ENCODE measurements around the gene PCGF2. TPM values are rescaled to one million over a fixed set of nuclear protein-coding genes. Genes with fewer than 3 reads are reported as not detected.

Gene PCGF2
- total and polyA plus RNA-seq, 9 of the 15 experiments (the other 6 are each of a cell fraction or from before 2014, with no cell fraction given), result 1.3 to 33.4 (median 7.0) TPM

GRCh38 chr17:38729368-38729885 lies 18.7 kb downstream of the PCGF2 start (continued):
- TF ChIP-seq, protein P1, sequence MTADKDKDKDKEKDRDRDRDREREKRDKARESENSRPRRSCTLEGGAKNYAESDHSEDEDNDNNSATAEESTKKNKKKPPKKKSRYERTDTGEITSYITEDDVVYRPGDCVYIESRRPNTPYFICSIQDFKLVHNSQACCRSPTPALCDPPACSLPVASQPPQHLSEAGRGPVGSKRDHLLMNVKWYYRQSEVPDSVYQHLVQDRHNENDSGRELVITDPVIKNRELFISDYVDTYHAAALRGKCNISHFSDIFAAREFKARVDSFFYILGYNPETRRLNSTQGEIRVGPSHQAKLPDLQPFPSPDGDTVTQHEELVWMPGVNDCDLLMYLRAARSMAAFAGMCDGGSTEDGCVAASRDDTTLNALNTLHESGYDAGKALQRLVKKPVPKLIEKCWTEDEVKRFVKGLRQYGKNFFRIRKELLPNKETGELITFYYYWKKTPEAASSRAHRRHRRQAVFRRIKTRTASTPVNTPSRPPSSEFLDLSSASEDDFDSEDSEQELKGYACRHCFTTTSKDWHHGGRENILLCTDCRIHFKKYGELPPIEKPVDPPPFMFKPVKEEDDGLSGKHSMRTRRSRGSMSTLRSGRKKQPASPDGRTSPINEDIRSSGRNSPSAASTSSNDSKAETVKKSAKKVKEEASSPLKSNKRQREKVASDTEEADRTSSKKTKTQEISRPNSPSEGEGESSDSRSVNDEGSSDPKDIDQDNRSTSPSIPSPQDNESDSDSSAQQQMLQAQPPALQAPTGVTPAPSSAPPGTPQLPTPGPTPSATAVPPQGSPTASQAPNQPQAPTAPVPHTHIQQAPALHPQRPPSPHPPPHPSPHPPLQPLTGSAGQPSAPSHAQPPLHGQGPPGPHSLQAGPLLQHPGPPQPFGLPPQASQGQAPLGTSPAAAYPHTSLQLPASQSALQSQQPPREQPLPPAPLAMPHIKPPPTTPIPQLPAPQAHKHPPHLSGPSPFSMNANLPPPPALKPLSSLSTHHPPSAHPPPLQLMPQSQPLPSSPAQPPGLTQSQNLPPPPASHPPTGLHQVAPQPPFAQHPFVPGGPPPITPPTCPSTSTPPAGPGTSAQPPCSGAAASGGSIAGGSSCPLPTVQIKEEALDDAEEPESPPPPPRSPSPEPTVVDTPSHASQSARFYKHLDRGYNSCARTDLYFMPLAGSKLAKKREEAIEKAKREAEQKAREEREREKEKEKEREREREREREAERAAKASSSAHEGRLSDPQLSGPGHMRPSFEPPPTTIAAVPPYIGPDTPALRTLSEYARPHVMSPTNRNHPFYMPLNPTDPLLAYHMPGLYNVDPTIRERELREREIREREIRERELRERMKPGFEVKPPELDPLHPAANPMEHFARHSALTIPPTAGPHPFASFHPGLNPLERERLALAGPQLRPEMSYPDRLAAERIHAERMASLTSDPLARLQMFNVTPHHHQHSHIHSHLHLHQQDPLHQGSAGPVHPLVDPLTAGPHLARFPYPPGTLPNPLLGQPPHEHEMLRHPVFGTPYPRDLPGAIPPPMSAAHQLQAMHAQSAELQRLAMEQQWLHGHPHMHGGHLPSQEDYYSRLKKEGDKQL (CRISPR knock-in tag; IDR thresholded peaks at IDR 0.05; ENCODE audit: borderline replicate concordance), result no peak
- no peak for TF ChIP-seq HNRNPUL1 (IDR thresholded peaks at IDR 0.05; ENCODE audit: low read length)
- TF ChIP-seq CBFA2T3 (IDR thresholded peaks at IDR 0.05), result 0 out of 2 replicates have a peak, but pooled peaks have one; percentile 3
- TF ChIP-seq CBX1 (IDR thresholded peaks at IDR 0.05; ENCODE audit: low read depth), result no peak
- TF ChIP-seq SMARCC2 (IDR thresholded peaks at IDR 0.05; ENCODE audit: low read depth), result no peak
- TF ChIP-seq ZNF766 (CRISPR knock-in tag; conservative IDR thresholded peaks at IDR 0.05), result 0 out of 2 replicates have a peak, but pooled peaks have one; percentile 8
- no peak for TF ChIP-seq ZNF785 (CRISPR knock-in tag; IDR thresholded peaks at IDR 0.05)
- no peak for TF ChIP-seq SMAD4 (CRISPR knock-in tag; conservative IDR thresholded peaks at IDR 0.05)
- TF ChIP-seq EWSR1 (IDR thresholded peaks at IDR 0.05; ENCODE audit: borderline replicate concordance, low read depth, partially characterized antibody), result no peak
- no peak for TF ChIP-seq HOXB6 (CRISPR knock-in tag; IDR thresholded peaks at IDR 0.05; ENCODE audit: borderline replicate concordance)

All from K562 (cell line).